NCI-H748 treated with DMSO at 0.1 percent for 48 hours (cell line): ENCODE data around the gene HDAC4.

Experiments used
- DNase-seq: peaks from one replicate; lab custom pipeline; 2025; lab: John Stamatoyannopoulos, UW

The HDAC4 gene

GRCh38 chr2:239008677-239009588 lies 391.9 kb downstream of the HDAC4 start:
- DNase-seq, result no peak

- DNase-seq, result no peak
These were observed 392.8 kb downstream of the HDAC4 start for GRCh38 chr2:239008004-239008403.

- no peak for DNase-seq
These were observed 394.1 kb downstream of the HDAC4 start for GRCh38 chr2:239006622-239007285.

- no peak for DNase-seq
These were observed 395.2 kb downstream of the HDAC4 start for GRCh38 chr2:239005586-239005985.

GRCh38 chr2:239004274-239005015 lies 396.4 kb downstream of the HDAC4 start:
- no peak for DNase-seq

- no peak for DNase-seq
These were observed 397.1 kb downstream of the HDAC4 start for GRCh38 chr2:239003624-239004273.

GRCh38 chr2:239002954-239003623 lies 397.7 kb downstream of the HDAC4 start:
- DNase-seq, result no peak

GRCh38 chr2:239002591-239002953 lies 398.2 kb downstream of the HDAC4 start:
- no peak for DNase-seq

GRCh38 chr2:239001794-239002193 lies 399.0 kb downstream of the HDAC4 start:
- DNase-seq, result no peak

GRCh38 chr2:239000500-239001073 lies 400.2 kb downstream of the HDAC4 start:
- DNase-seq, result no peak

GRCh38 chr2:239000089-239000488 lies 400.7 kb downstream of the HDAC4 start:
- no peak for DNase-seq

- DNase-seq, result no peak
These were observed 401.5 kb downstream of the HDAC4 start for GRCh38 chr2:238999291-238999741.

- DNase-seq, result no peak
These were observed 402.0 kb downstream of the HDAC4 start for GRCh38 chr2:238998801-238999200.
